ENCODE data around the gene TOP3A.
A peak's percentile ranks its signal among the peaks of the same experiment; 100 is the strongest.

TOP3A gene

GRCh38 chr17:18229254-18229653 is 85.5 kb downstream of the TOP3A start:
- DNase-seq = no peak

GRCh38 chr17:18228176-18228682 is 86.6 kb downstream of the TOP3A start:
- no peak for DNase-seq

GRCh38 chr17:18227635-18228034 is 87.2 kb downstream of the TOP3A start:
- no peak for DNase-seq

GRCh38 chr17:18226284-18226945 is 88.4 kb downstream of the TOP3A start:
- DNase-seq = no peak

GRCh38 chr17:18225642-18226283 is 89.0 kb downstream of the TOP3A start:
- no peak for DNase-seq

GRCh38 chr17:18225121-18225641 is 89.6 kb downstream of the TOP3A start, which contains the start of gene LLGL1:
TSS of gene LLGL1 (plus strand) at chr17:18225635. CDS start at chr17:18225683, 48 bp downstream.
- DNase-seq = peak; percentile 64

GRCh38 chr17:18224387-18225120 is 90.2 kb downstream of the TOP3A start:
- no peak for DNase-seq

GRCh38 chr17:18224053-18224386 is 90.8 kb downstream of the TOP3A start:
- no peak for DNase-seq
